AG04450 (cell line): ENCODE measurements around the gene ZNF358. TPM values are rescaled to one million over a fixed set of nuclear protein-coding genes. Genes with fewer than 3 reads are reported as not detected.

ENCODE experiments used
- CTCF ChIA-PET: fragments of 300-600, 350-600 bp; formaldehyde crosslinking; extraction: SDS; loops from one replicate; lab custom pipeline; 2022; ENCODE audit warnings: antibody characterized with exemption, inconsistent platforms; lab: Charles Lee
- POLR2A ChIA-PET: fragments of 350-600 bp; formaldehyde crosslinking; extraction: SDS; loops from one replicate; lab custom pipeline; 2021; ENCODE audit warnings: antibody characterized with exemption, inconsistent platforms; lab: Yijun Ruan, JAX
- DNase-seq: peaks from one replicate; pipeline ENCODE4 v3.0.0-alpha.2; 2011; ENCODE audit warnings: low read depth, low spot score
- H3K27ac ChIP-seq: one replicate; pipeline ENCODE4 v1.5.1; 2012; ENCODE audit warnings: low read depth, low read length, control low read depth
- H3K27me3 ChIP-seq: one replicate; pipeline ENCODE4 v1.6.0; 2012; ENCODE audit warnings: low read length; ENCODE audit not compliant: control insufficient read depth, insufficient read depth
- H3K4me3 ChIP-seq: 2 replicates; pipeline ENCODE4 v1.5.1; 2011; ENCODE audit warnings: mild to moderate bottlenecking, low read depth, low read length, control low read depth
- H3K9me3 ChIP-seq: 2 replicates; pipeline ENCODE4 v1.5.1; 2012; ENCODE audit warnings: low read length; ENCODE audit not compliant: control insufficient read depth, insufficient read depth
- polyA minus RNA-seq: library from RNA; depleted of rRNA, polyadenylated mRNA; stranded (reverse); fragments of >200 nt; gene quantifications from 2 replicates; pipeline ENCODE4 v1.2.3, GENCODE V29; 2011; rRNA and poly(A)+ RNA removed
- polyA plus RNA-seq: library from polyadenylated mRNA; depleted of rRNA; stranded (reverse); fragments of >200 nt; gene quantifications from 2 replicates; pipeline ENCODE4 v1.2.3, GENCODE V29; 2011; rRNA removed
- TF ChIP-seq, protein P1 (sequence below): IDR thresholded peaks from 2 replicates; pipeline ENCODE4 v1.5.1; 2011; ENCODE audit warnings: low read depth, low read length, control low read depth, inconsistent platforms

Gene ZNF358
- 20.7 and 29.5 TPM in 2 replicates for polyA plus RNA-seq
- 22.2 and 32.3 TPM in 2 replicates for polyA minus RNA-seq

DNA sequence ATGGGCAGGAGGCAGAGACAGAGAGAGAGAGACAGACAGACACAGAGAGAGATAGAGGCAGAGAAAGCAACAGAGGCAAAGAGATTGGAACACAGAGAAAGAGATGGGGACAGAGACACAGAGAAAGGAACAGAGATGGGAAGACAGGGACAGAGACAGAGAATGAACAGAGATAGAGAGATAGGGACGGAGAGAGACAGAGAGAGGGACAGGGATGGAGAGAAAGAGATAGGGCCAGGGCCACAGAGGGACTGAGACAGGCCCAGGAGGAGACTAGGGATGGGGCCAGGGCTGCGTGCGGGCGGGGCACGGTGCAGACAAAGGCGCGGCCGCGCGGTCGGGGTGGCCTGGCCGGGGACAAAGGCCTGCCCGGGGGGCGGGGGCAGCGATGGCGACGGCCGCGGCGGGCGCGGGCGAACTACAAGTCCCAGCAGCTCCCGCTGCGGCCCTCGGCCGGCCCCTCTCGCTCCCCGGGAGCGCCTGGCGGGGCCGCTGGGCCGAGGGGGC lies at the start of gene ZNF358:
Gene ZNF358 (plus strand): TSS at position 459 of the 507 bp plus-strand sequence. CDS start 3,140 bp downstream, outside the sequence.
- CTCF ChIA-PET, result no interaction called here
- TF ChIP-seq, protein P1, sequence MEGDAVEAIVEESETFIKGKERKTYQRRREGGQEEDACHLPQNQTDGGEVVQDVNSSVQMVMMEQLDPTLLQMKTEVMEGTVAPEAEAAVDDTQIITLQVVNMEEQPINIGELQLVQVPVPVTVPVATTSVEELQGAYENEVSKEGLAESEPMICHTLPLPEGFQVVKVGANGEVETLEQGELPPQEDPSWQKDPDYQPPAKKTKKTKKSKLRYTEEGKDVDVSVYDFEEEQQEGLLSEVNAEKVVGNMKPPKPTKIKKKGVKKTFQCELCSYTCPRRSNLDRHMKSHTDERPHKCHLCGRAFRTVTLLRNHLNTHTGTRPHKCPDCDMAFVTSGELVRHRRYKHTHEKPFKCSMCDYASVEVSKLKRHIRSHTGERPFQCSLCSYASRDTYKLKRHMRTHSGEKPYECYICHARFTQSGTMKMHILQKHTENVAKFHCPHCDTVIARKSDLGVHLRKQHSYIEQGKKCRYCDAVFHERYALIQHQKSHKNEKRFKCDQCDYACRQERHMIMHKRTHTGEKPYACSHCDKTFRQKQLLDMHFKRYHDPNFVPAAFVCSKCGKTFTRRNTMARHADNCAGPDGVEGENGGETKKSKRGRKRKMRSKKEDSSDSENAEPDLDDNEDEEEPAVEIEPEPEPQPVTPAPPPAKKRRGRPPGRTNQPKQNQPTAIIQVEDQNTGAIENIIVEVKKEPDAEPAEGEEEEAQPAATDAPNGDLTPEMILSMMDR, result no peak
- Histone ChIP-seq H3K27me3 (no peaks in the 10 kb centered on the region), H3K4me3 (peak within 1 kb of the TSS; percentile 75), H3K27ac (peak within 1 kb of the TSS; percentile 57), H3K9me3 (no peaks in the 10 kb centered on the region; the same call in 1 of the 2 replicates)
- DNase-seq, result no peak
- POLR2A ChIA-PET, result interaction anchor here (0.5 to 2.5 kb wide), 6 partner anchors 10 to 161 kb away, joined by 3 to 6 read pairs (median 4); no protein-coding TSS in a partner anchor

DNA sequence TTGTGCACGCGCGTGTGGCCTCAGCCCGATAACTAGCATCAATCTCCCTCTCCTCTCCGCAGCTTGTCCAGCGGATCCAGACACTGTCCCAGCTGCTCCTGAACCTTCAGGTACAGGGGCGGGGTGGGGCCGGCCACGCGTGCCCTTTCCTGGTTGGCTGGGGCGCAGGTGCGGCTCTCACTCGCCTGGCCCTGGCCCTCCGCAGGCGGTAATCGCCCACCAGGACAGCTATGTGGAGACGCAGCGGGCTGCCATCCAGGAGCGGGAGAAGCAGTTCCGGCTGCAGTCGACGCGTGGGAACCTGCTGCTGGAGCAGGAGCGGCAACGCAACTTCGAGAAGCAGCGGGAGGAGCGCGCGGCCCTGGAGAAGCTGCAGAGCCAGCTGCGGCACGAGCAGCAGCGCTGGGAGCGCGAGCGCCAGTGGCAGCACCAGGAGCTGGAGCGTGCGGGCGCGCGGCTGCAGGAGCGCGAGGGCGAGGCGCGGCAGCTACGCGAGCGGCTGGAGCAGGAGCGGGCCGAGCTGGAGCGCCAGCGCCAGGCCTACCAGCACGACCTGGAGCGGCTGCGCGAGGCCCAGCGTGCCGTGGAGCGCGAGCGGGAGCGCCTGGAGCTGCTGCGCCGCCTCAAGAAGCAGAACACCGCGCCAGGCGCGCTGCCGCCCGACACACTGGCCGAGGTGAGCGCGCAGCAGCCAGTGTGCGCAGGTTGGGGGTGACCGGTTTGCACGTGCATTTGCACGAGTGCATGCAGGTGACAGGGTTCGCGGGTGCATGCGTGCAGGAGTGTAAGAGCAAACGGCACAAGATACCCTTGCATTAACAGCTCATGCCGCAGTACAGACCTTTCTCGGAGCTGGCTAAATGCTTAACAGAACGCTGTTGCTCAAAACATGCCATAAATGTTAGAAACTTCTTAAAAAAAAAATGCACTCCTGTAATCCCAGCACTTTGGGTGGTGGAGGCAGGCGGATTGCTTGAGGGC lies 48.6 kb upstream of the ZNF358 start:
- Histone ChIP-seq H3K27ac (no peak overlapping the region), H3K27me3 (no peaks in the 10 kb centered on the region), H3K9me3 (no peaks in the 10 kb centered on the region; the same call in 1 of the 2 replicates), H3K4me3 (no peak overlapping the region)
- TF ChIP-seq, protein P1, result no peak
- ChIA-PET CTCF (interaction anchor here (1.8 kb wide), 1 partner anchor 113 kb away, joined by 4 read pairs; no protein-coding TSS in a partner anchor), POLR2A (no interaction called here)
- DNase-seq, result no peak

GRCh38 chr19:7468840-7469239 lies 47.1 kb upstream of the ZNF358 start:
- no peaks in the 10 kb centered on the region for H3K27me3 ChIP-seq
- TF ChIP-seq, protein P1, result no peak
- H3K4me3 ChIP-seq, result no peak overlapping the region
- no peak for DNase-seq
- CTCF ChIA-PET, result no interaction called here
- H3K27ac ChIP-seq, result no peak overlapping the region
- POLR2A ChIA-PET, result no interaction called here
- no peaks in the 10 kb centered on the region; the same call in 1 of the 2 replicates for H3K9me3 ChIP-seq

- CTCF ChIA-PET, result interaction anchor here (0.7 kb wide), 1 partner anchor 128 kb away, joined by 3 read pairs; no protein-coding TSS in a partner anchor
- H3K27me3 ChIP-seq, result no peaks in the 10 kb centered on the region
- no peak overlapping the region for H3K27ac ChIP-seq
- H3K4me3 ChIP-seq, result no peak overlapping the region
- TF ChIP-seq, protein P1, result no peak
- DNase-seq, result no peak
- no peaks in the 10 kb centered on the region; the same call in 1 of the 2 replicates for H3K9me3 ChIP-seq
- POLR2A ChIA-PET, result no interaction called here
Measured at GRCh38 chr19:7469669-7470285, 46.1 kb upstream of the ZNF358 start.
